Breast epithelium (tissue), 3 donors: Measurements from ENCODE around the gene GNAL.

Experiments
- CTCF ChIP-seq, 3 donors: fragments of 450-650 bp; IDR thresholded peaks; one replicate each; pipeline ENCODE4 v1.5.1; 2016 to 2017; ENCODE audit warnings: antibody characterized with exemption in 3 of 3, mild to moderate bottlenecking in 3 of 3, moderate library complexity in 3 of 3
- POLR2AphosphoS5 ChIP-seq, 3 donors: sonication (generic); formaldehyde crosslinking; IDR thresholded peaks; one replicate each; pipeline ENCODE4 v1.6.1; 2017; ENCODE audit warnings: antibody characterized with exemption in 3 of 3

- TF ChIP-seq POLR2AphosphoS5 (IDR thresholded peaks at IDR 0.05) (no peak), CTCF (IDR thresholded peaks at IDR 0.05) (no peak)
Measured at GRCh38 chr18:11669948-11670275, 19.2 kb upstream of the GNAL start.
